Ovary (tissue), 9 donors: Measurements from ENCODE around the gene LCK. TPM values are rescaled to one million over a fixed set of nuclear protein-coding genes. Genes with fewer than 3 reads are reported as not detected.

Source experiments
- DNase-seq, 5 donors: peaks; one replicate each; pipeline ENCODE4 v3.0.0-alpha.2; 2019 to 2020
- H3K27ac ChIP-seq, 2 donors: fragments of 200-600 bp; one replicate each; pipeline versions ENCODE4 v1.5.1 to v1.8.0; 2019 to 2022
- H3K27me3 ChIP-seq: fragments of 200-600 bp; one replicate; pipeline ENCODE4 v1.8.0; 2022
- H3K36me3 ChIP-seq: fragments of 200-600 bp; sonication (generic); one replicate; pipeline ENCODE4 v1.5.1; 2019
- H3K4me1 ChIP-seq: one replicate; pipeline ENCODE4 v1.8.1; 2013; ENCODE audit warnings: mild to moderate bottlenecking, moderate library complexity; ENCODE audit not compliant: insufficient read depth
- H3K4me3 ChIP-seq: fragments of 200-600 bp; sonication (generic); one replicate; pipeline ENCODE4 v1.5.1; 2017
- H3K9me3 ChIP-seq, 2 donors: fragments of 200-600 bp in 1 of 2; sonication (generic) in 1 of 2; one replicate each; pipeline versions ENCODE4 v1.5.1 to v1.8.1; 2013 to 2019; ENCODE audit warnings: mild to moderate bottlenecking in 1 of 2, moderate library complexity in 1 of 2
- EP300 ChIP-seq: sonication (generic); formaldehyde crosslinking; IDR thresholded peaks from one replicate; pipeline ENCODE4 v1.6.1; 2017; ENCODE audit warnings: antibody characterized with exemption
- POLR2A ChIP-seq: fragments of 450-650 bp; IDR thresholded peaks from one replicate; pipeline ENCODE4 v1.6.1; 2017; ENCODE audit warnings: antibody characterized with exemption, mild to moderate bottlenecking, moderate library complexity
- WGBS, 3 donors: extraction: QIAGEN DNeasy Blood & Tissue Kit in 1 of 3; methylation state at CpG; one replicate each; pipeline versions ENCODE4 v1.1.5 to v1.1.7; 2013 to 2017; 5-methylcytosine and 5-hydroxymethylcytosine counted together
- intact Hi-C, 4 donors: fragments of 100-400 bp; cut with DNase I; formaldehyde crosslinking; loops; one replicate each; pipeline versions ENCODE4 v1.11.0 to v1.15.1; 2022 to 2023
- polyA plus RNA-seq, 2 donors: library from polyadenylated mRNA; stranded (reverse); fragments of 200-250 nt in 1 of 2; fragments of 350-450 nt in 1 of 2; fragmentation: Illumina TruSeq in 1 of 2; extraction: RNeasy Lipid Tissue Mini Kit (QIAGEN cat#74804) in 1 of 2; gene quantifications; one replicate each; pipeline ENCODE4 v1.2.3, GENCODE V29; 2013 to 2014
- small RNA-seq: library from RNA; depleted of rRNA; stranded (forward); fragments of <200 nt; gene quantifications from one replicate; pipeline ENCODE3, GENCODE V24; 2016
- total RNA-seq, 7 donors: library from RNA; depleted of rRNA in 2 of 7; stranded (reverse); fragments of >200 nt in 2 of 7; fragmentation: NEBNext Ultra II Directional in 3 of 7; extraction: Animal tissue kit (Norgen Biotek cat#: 25700) in 3 of 7; gene quantifications; one replicate each; pipeline versions ENCODE4 v1.1.0 to v1.2.4, GENCODE V29; 2016 to 2023
- TF ChIP-seq, protein P1 (sequence below), 3 donors: fragments of 450-650 bp in 2 of 3; fragments of 200-600 bp in 1 of 3; IDR thresholded peaks; one replicate each; pipeline versions ENCODE4 v1.5.1 to v1.8.0; 2016 to 2022; ENCODE audit warnings: antibody characterized with exemption in 3 of 3, mild to moderate bottlenecking in 1 of 3
- donor health status: DM: no; HTN: no; CAD: no; lungs with moderate emphysema.
- donor health status: DM: no; HTN: no; CAD: no.
- donor health status: Bipolar disorder and iron deficiency.
- donor health status: DM: yes; HTN: yes; CAD: no.
- donor health status: DM: no; HTN: no; CAD: no.
- donor health status: DM: yes; HTN: yes; CAD: no.

LCK gene
- total and polyA plus RNA-seq, 9 donors, result 0.35 to 2.8 (median 0.92) TPM

- 13 to 19% (median 15%) methylated on average over 9 of the region's 9 CpGs for WGBS, 3 donors
- Histone ChIP-seq H3K4me3 (peak overlapping the region; percentile 67), H3K27me3 (no peaks in the 10 kb centered on the region), H3K36me3 (no peaks in the 10 kb centered on the region), H3K9me3 (no peaks in the 10 kb centered on the region), H3K27ac (peak overlapping the region; percentile 85 to 95), H3K4me1 (peaks cover 3% of the 10 kb centered on the region)
- TF ChIP-seq EP300, result no peak
- TF ChIP-seq, protein P1, sequence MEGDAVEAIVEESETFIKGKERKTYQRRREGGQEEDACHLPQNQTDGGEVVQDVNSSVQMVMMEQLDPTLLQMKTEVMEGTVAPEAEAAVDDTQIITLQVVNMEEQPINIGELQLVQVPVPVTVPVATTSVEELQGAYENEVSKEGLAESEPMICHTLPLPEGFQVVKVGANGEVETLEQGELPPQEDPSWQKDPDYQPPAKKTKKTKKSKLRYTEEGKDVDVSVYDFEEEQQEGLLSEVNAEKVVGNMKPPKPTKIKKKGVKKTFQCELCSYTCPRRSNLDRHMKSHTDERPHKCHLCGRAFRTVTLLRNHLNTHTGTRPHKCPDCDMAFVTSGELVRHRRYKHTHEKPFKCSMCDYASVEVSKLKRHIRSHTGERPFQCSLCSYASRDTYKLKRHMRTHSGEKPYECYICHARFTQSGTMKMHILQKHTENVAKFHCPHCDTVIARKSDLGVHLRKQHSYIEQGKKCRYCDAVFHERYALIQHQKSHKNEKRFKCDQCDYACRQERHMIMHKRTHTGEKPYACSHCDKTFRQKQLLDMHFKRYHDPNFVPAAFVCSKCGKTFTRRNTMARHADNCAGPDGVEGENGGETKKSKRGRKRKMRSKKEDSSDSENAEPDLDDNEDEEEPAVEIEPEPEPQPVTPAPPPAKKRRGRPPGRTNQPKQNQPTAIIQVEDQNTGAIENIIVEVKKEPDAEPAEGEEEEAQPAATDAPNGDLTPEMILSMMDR (IDR thresholded peaks at IDR 0.05), result no peak
- TF ChIP-seq POLR2A, result no peak
- peak in 1 of 5 donors; percentile 17 for DNase-seq
- intact Hi-C loops, result no loop called here
Measured at GRCh38 chr1:32334274-32334861, 83.3 kb downstream of the LCK start.

DNA sequence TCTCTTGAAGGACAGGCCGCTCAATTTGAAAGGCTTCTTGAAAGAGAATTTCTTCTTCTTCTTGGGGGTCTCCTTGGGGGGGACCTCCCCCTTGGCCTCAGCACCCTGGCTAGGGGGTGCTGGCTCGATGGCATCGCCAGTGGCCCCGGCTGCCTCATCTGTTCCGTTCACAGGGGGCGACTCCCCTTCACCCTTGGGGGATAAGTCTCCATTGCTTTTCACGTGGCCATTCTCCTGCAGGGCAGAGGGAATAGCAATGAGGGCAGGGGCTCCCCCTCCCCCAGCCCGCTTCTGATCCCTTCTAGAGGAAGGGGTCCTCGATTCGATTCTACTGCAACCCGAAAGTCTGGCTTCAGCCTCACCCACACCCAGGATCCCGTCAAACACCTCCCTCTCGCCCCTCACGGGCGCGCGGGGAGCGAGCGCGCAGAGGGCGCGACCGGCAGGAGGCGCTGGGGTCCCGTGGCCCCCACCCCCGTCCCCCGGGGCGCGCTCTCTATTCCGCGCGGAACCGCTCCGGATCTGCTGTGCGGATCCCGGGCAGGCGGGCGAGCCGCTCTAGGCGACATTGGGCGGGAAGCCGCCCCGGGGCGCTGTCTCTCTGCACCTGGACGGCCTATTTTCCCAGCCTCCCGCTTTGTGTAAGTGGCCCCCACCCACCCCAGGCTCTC, 83.9 kb downstream of the LCK start:
- intact Hi-C loops, result no loop called here
- Histone ChIP-seq H3K4me1 (peaks cover 3% of the 10 kb centered on the region), H3K9me3 (no peaks in the 10 kb centered on the region), H3K4me3 (peak overlapping the region; percentile 67), H3K27ac (peak overlapping the region; percentile 85 to 95), H3K36me3 (no peaks in the 10 kb centered on the region), H3K27me3 (no peaks in the 10 kb centered on the region)
- TF ChIP-seq, protein P1 (IDR thresholded peaks at IDR 0.05), result peak; percentile 72 to 80 (median 77)
- TF ChIP-seq EP300, result no peak
- peak; percentile 62 to 81 (median 75) for DNase-seq
- 1 to 2% (median 1%) methylated on average over 27 to 46 of the region's 46 CpGs for WGBS, 3 donors

- 0% methylated on average over 22 to 28 of the region's 34 CpGs for WGBS, 3 donors
- DNase-seq, result no peak
- peaks cover 3% of the 10 kb centered on the region for H3K4me1 ChIP-seq
- no peaks in the 10 kb centered on the region for H3K9me3 ChIP-seq
- peak overlapping the region; percentile 85 to 95 for H3K27ac ChIP-seq
- H3K36me3 ChIP-seq, result no peaks in the 10 kb centered on the region
- H3K27me3 ChIP-seq, result no peaks in the 10 kb centered on the region
- TF ChIP-seq, protein P1 (IDR thresholded peaks at IDR 0.05), result no peak
- TF ChIP-seq POLR2A (no peak), EP300 (no peak)
- H3K4me3 ChIP-seq, result peak overlapping the region; percentile 67
- intact Hi-C loops, result no loop called here
Measured at GRCh38 chr1:32335535-32335789, 84.4 kb downstream of the LCK start.

Small RNA genes lying within 50 kb of the gene (small RNA-seq; reads per million reads assigned to genes)
- gene RF00017 (not detected), gene RF00019 (not detected)

Other genes with a start within 250 kb of the LCK start
- 100 to 1,000 TPM in 5 of 7 donors, 10 to 100 TPM in 2; 84.3 to 184 (median 164) TPM for gene KHDRBS1, start 237.4 kb upstream of the LCK start, total RNA-seq
- gene KHDRBS1, start 237.4 kb upstream of the LCK start, polyA plus RNA-seq, result 100 to 1,000 TPM; 137 to 138 TPM
- gene TMEM39B, start 178.3 kb upstream of the LCK start, total RNA-seq, result 10 to 100 TPM in 5 of 7 donors, 1 to 10 TPM in 2; 3.0 to 23.5 (median 15.2) TPM
- 10 to 100 TPM in 1 of 2 donors, 1 to 10 TPM in 1; 7.4 to 16.1 TPM for gene TMEM39B, start 178.3 kb upstream of the LCK start, polyA plus RNA-seq
- 10 to 100 TPM; 18.4 to 57.7 (median 47.7) TPM for gene KPNA6, start 143.2 kb upstream of the LCK start, total RNA-seq
- 10 to 100 TPM in 1 of 2 donors, 1 to 10 TPM in 1; 9.3 to 26.9 TPM for gene KPNA6, start 143.2 kb upstream of the LCK start, polyA plus RNA-seq
- gene TXLNA, start 71.6 kb upstream of the LCK start, total RNA-seq, result 10 to 100 TPM; 24.3 to 71.9 (median 50.0) TPM
- 10 to 100 TPM; 23.9 to 33.2 TPM for gene TXLNA, start 71.6 kb upstream of the LCK start, polyA plus RNA-seq
- gene CCDC28B, start 50.7 kb upstream of the LCK start, total RNA-seq, result 1 to 10 TPM; 3.2 to 9.4 (median 6.2) TPM
- 1 to 10 TPM; 2.3 to 6.8 TPM for gene CCDC28B, start 50.7 kb upstream of the LCK start, polyA plus RNA-seq
- 1 to 10 TPM; 2.3 to 3.6 (median 2.6) TPM for gene IQCC, start 45.6 kb upstream of the LCK start, total RNA-seq
- 1 to 10 TPM; 2.3 to 4.7 TPM for gene IQCC, start 45.6 kb upstream of the LCK start, polyA plus RNA-seq
- gene DCDC2B, start 42.2 kb upstream of the LCK start, total RNA-seq, result 10 to 100 TPM in 1 of 7 donors, 1 to 10 TPM in 1, under 1 TPM in 2, not detected in 3; 0.22 to 13.3 (median 0.99) TPM
- under 1 TPM in 1 of 2 donors, not detected in 1; 0.05 TPM for gene DCDC2B, start 42.2 kb upstream of the LCK start, polyA plus RNA-seq
- 10 to 100 TPM; 11.6 to 34.6 (median 24.6) TPM for gene TMEM234, start 28.9 kb upstream of the LCK start, total RNA-seq
- gene TMEM234, start 28.9 kb upstream of the LCK start, polyA plus RNA-seq, result 10 to 100 TPM in 1 of 2 donors, 1 to 10 TPM in 1; 9.4 to 13.8 TPM
- 100 to 1,000 TPM; 140 to 194 (median 161) TPM for gene EIF3I, start 28.9 kb upstream of the LCK start, total RNA-seq
- 100 to 1,000 TPM; 189 to 272 TPM for gene EIF3I, start 28.9 kb upstream of the LCK start, polyA plus RNA-seq
- 1 to 10 TPM in 6 of 7 donors, not detected in 1; 1.5 to 7.8 (median 3.6) TPM for gene FAM167B, start 4.0 kb upstream of the LCK start, total RNA-seq
- gene FAM167B, start 4.0 kb upstream of the LCK start, polyA plus RNA-seq, result 1 to 10 TPM; 2.3 to 3.4 TPM
- gene HDAC1, start 40.8 kb downstream of the LCK start, total RNA-seq, result 100 to 1,000 TPM in 1 of 7 donors, 10 to 100 TPM in 6; 52.9 to 107 (median 89.2) TPM
- gene HDAC1, start 40.8 kb downstream of the LCK start, polyA plus RNA-seq, result 100 to 1,000 TPM in 1 of 2 donors, 10 to 100 TPM in 1; 66.7 to 101 TPM
- 100 to 1,000 TPM; 105 to 667 (median 335) TPM for gene MARCKSL1, start 85.0 kb downstream of the LCK start, total RNA-seq
- 100 to 1,000 TPM; 226 to 268 TPM for gene MARCKSL1, start 85.0 kb downstream of the LCK start, polyA plus RNA-seq
- gene FAM229A, start 111.2 kb downstream of the LCK start, total RNA-seq, result 10 to 100 TPM in 6 of 7 donors, 1 to 10 TPM in 1; 9.1 to 27.0 (median 15.5) TPM
- 10 to 100 TPM in 1 of 2 donors, 1 to 10 TPM in 1; 3.0 to 13.2 TPM for gene FAM229A, start 111.2 kb downstream of the LCK start, polyA plus RNA-seq
- gene TSSK3, start 111.3 kb downstream of the LCK start, total RNA-seq, result 10 to 100 TPM in 1 of 7 donors, 1 to 10 TPM in 6; 2.5 to 12.4 (median 4.0) TPM
- gene TSSK3, start 111.3 kb downstream of the LCK start, polyA plus RNA-seq, result 1 to 10 TPM in 1 of 2 donors, under 1 TPM in 1; 0.78 to 4.2 TPM
- gene BSDC1, start 143.2 kb downstream of the LCK start, total RNA-seq, result 100 to 1,000 TPM in 1 of 7 donors, 10 to 100 TPM in 6; 54.9 to 107 (median 73.0) TPM
- 10 to 100 TPM; 60.5 to 60.7 TPM for gene BSDC1, start 143.2 kb downstream of the LCK start, polyA plus RNA-seq
- under 1 TPM; under 0.01 to 0.18 (median 0.10) TPM for gene ZBTB8B, start 213.8 kb downstream of the LCK start, total RNA-seq
- under 1 TPM; 0.04 to 0.10 TPM for gene ZBTB8B, start 213.8 kb downstream of the LCK start, polyA plus RNA-seq